Endodermal cell (in vitro differentiated cells): Measurements from ENCODE around the gene EVA1B. TPM values are rescaled to one million over a fixed set of nuclear protein-coding genes. Genes with fewer than 3 reads are reported as not detected.

Experiments
- DNase-seq: peaks from one replicate; pipeline ENCODE4 v3.0.0-alpha.2; 2017
- H3K27ac ChIP-seq: 2 replicates; pipeline ENCODE4 v1.5.1; 2013; ENCODE audit warnings: mild to moderate bottlenecking, low read depth, low read length, moderate library complexity
- H3K27me3 ChIP-seq: 2 replicates; pipeline ENCODE4 v1.6.1; 2013; ENCODE audit warnings: mild to moderate bottlenecking, low read length, moderate library complexity; ENCODE audit not compliant: insufficient read depth, control insufficient read depth, poor library complexity, severe bottlenecking
- H3K36me3 ChIP-seq: 2 replicates; pipeline ENCODE4 v1.7.0; 2013; ENCODE audit warnings: mild to moderate bottlenecking, low read length, moderate library complexity; ENCODE audit not compliant: control insufficient read depth, insufficient read depth
- H3K4me1 ChIP-seq: one replicate; pipeline ENCODE4 v1.7.0; 2013; ENCODE audit warnings: low read length; ENCODE audit not compliant: control insufficient read depth, insufficient read depth
- H3K4me3 ChIP-seq: 2 replicates; pipeline ENCODE4 v1.5.1; 2013; ENCODE audit warnings: mild to moderate bottlenecking, low read length, moderate library complexity
- H3K9ac ChIP-seq: 2 replicates; pipeline ENCODE4 v1.6.1; 2013; ENCODE audit warnings: mild to moderate bottlenecking, low read length, moderate library complexity; ENCODE audit not compliant: poor library complexity, severe bottlenecking; ENCODE audit errors: extremely low read depth
- H3K9me3 ChIP-seq: 2 replicates; pipeline ENCODE4 v1.6.1; 2013; ENCODE audit warnings: mild to moderate bottlenecking, low read length, moderate library complexity; ENCODE audit not compliant: control insufficient read depth
- H3K27ac Mint-ChIP-seq: 2 replicates; pipeline ENCODE4 v1.8.0; 2020; ENCODE audit warnings: mixed read lengths
- H3K27me3 Mint-ChIP-seq: 2 replicates; pipeline ENCODE4 v1.8.0; 2021; ENCODE audit warnings: mild to moderate bottlenecking, mixed read lengths; ENCODE audit not compliant: insufficient read depth
- H3K36me3 Mint-ChIP-seq: 2 replicates; pipeline ENCODE4 v1.8.0; 2020; ENCODE audit warnings: low read depth, mixed read lengths
- H3K4me1 Mint-ChIP-seq: 2 replicates; pipeline ENCODE4 v1.8.0; 2020; ENCODE audit warnings: mixed read lengths
- H3K4me3 Mint-ChIP-seq: 2 replicates; pipeline ENCODE4 v1.8.0; 2020; ENCODE audit warnings: mild to moderate bottlenecking, moderate library complexity, mixed read lengths
- H3K9me3 Mint-ChIP-seq: 2 replicates; pipeline ENCODE4 v1.8.0; 2020; ENCODE audit warnings: mild to moderate bottlenecking, mixed read lengths
- WGBS, 2 experiments: methylation state at CpG; one replicate each; pipeline versions ENCODE4 v1.1.5 to v1.1.7; 2013; ENCODE audit warnings: missing lambda C conversion rate in 2 of 2, mixed read lengths in 1 of 2; ENCODE audit not compliant: insufficient coverage in 1 of 2, insufficient read length in 1 of 2; 5-methylcytosine and 5-hydroxymethylcytosine counted together
- total RNA-seq, 2 donors: library from RNA; stranded (reverse); fragmentation: NEBNext Ultra II Directional in 1 of 2; extraction: Animal tissue kit (Norgen Biotek cat#: 25700) in 1 of 2; gene quantifications; 2 replicates in 1 of 2; 3 replicates in 1 of 2; pipeline ENCODE4 v1.2.1, GENCODE V29; 2021
- TF ChIP-seq, protein P1 (sequence below): fragments of 200-600 bp; sonication (generic); conservative IDR thresholded peaks from 2 replicates; pipeline ENCODE4 v1.5.0; 2021; ENCODE audit warnings: antibody characterized with exemption, mild to moderate bottlenecking

Gene EVA1B
- total RNA-seq, 2 donors from 2014 or later, result 14.1 to 16.3 TPM

GRCh38 chr1:36330940-36331339 lies 7.5 kb upstream of the EVA1B start:
- no peaks in the 10 kb centered on the region for H3K36me3 ChIP-seq
- Mint-ChIP-seq H3K4me3 (no peak overlapping the region), H3K9me3 (no peaks in the 10 kb centered on the region), H3K27ac (no peak overlapping the region), H3K4me1 (peaks cover 2% of the 10 kb centered on the region), H3K27me3 (peaks cover 24% of the 10 kb centered on the region), H3K36me3 (no peaks in the 10 kb centered on the region)
- TF ChIP-seq, protein P1, sequence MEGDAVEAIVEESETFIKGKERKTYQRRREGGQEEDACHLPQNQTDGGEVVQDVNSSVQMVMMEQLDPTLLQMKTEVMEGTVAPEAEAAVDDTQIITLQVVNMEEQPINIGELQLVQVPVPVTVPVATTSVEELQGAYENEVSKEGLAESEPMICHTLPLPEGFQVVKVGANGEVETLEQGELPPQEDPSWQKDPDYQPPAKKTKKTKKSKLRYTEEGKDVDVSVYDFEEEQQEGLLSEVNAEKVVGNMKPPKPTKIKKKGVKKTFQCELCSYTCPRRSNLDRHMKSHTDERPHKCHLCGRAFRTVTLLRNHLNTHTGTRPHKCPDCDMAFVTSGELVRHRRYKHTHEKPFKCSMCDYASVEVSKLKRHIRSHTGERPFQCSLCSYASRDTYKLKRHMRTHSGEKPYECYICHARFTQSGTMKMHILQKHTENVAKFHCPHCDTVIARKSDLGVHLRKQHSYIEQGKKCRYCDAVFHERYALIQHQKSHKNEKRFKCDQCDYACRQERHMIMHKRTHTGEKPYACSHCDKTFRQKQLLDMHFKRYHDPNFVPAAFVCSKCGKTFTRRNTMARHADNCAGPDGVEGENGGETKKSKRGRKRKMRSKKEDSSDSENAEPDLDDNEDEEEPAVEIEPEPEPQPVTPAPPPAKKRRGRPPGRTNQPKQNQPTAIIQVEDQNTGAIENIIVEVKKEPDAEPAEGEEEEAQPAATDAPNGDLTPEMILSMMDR, result no peak
- no peak overlapping the region for H3K9ac ChIP-seq
- peaks cover 7% of the 10 kb centered on the region for H3K27me3 ChIP-seq
- H3K9me3 ChIP-seq, result no peaks in the 10 kb centered on the region
- H3K4me1 ChIP-seq, result no peaks in the 10 kb centered on the region
- 92 to 94% methylated on average over 12 to 15 of the region's 15 CpGs for WGBS, 2 experiments
- H3K27ac ChIP-seq, result no peak overlapping the region
- DNase-seq, result no peak
- H3K4me3 ChIP-seq, result no peak overlapping the region

DNA sequence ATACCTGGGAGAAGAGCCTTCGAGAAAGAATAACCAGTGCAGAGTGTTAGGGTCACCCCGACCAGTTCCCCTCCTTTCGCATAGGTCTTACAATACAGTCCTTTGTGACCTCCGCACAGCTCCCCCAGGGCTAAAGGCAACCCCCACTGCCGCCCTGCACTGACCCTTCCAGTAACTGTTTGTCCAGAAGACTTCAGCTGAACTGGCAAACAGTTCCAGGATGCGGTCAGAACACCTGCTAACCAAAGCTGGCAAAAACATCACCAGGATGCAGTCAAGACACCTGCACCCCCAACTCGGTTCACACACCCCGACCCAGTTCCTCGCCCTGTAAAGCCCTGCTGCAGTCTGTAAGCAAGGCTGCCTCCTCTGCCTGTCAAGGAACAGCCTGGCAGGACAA lies 6.4 kb upstream of the EVA1B start:
- Histone ChIP-seq H3K4me3 (no peak overlapping the region), H3K9me3 (no peaks in the 10 kb centered on the region), H3K9ac (no peak overlapping the region), H3K27ac (no peak overlapping the region), H3K36me3 (no peaks in the 10 kb centered on the region), H3K4me1 (no peaks in the 10 kb centered on the region), H3K27me3 (peaks cover 7% of the 10 kb centered on the region)
- no peaks in the 10 kb centered on the region for H3K36me3 Mint-ChIP-seq
- DNase-seq, result no peak
- peaks cover 2% of the 10 kb centered on the region for H3K4me1 Mint-ChIP-seq
- no peak overlapping the region for H3K27ac Mint-ChIP-seq
- H3K9me3 Mint-ChIP-seq, result no peaks in the 10 kb centered on the region
- TF ChIP-seq, protein P1, result no peak
- H3K27me3 Mint-ChIP-seq, result peaks cover 29% of the 10 kb centered on the region
- H3K4me3 Mint-ChIP-seq, result no peak overlapping the region
- 89 to 92% methylated on average over 9 of the region's 9 CpGs for WGBS, 2 experiments

GRCh38 chr1:36328713-36329112 lies 5.3 kb upstream of the EVA1B start:
- no peak overlapping the region for H3K27ac ChIP-seq
- no peak for DNase-seq
- peaks cover 3% of the 10 kb centered on the region for H3K4me1 ChIP-seq
- H3K36me3 ChIP-seq, result no peaks in the 10 kb centered on the region
- H3K27me3 Mint-ChIP-seq, result peaks cover 31% of the 10 kb centered on the region
- peaks cover 7% of the 10 kb centered on the region for H3K27me3 ChIP-seq
- no peak overlapping the region for H3K27ac Mint-ChIP-seq
- H3K9ac ChIP-seq, result no peak overlapping the region
- H3K4me3 Mint-ChIP-seq, result no peak overlapping the region
- no peaks in the 10 kb centered on the region for H3K9me3 Mint-ChIP-seq
- H3K36me3 Mint-ChIP-seq, result no peaks in the 10 kb centered on the region
- WGBS, 2 experiments, result 93 to 100% methylated on average over 3 to 6 of the region's 6 CpGs
- no peaks in the 10 kb centered on the region for H3K9me3 ChIP-seq
- peaks cover 11% of the 10 kb centered on the region for H3K4me1 Mint-ChIP-seq
- no peak overlapping the region for H3K4me3 ChIP-seq
- TF ChIP-seq, protein P1, result no peak
